ENCODE measurements around the gene TAF4.

Gene TAF4

DNA sequence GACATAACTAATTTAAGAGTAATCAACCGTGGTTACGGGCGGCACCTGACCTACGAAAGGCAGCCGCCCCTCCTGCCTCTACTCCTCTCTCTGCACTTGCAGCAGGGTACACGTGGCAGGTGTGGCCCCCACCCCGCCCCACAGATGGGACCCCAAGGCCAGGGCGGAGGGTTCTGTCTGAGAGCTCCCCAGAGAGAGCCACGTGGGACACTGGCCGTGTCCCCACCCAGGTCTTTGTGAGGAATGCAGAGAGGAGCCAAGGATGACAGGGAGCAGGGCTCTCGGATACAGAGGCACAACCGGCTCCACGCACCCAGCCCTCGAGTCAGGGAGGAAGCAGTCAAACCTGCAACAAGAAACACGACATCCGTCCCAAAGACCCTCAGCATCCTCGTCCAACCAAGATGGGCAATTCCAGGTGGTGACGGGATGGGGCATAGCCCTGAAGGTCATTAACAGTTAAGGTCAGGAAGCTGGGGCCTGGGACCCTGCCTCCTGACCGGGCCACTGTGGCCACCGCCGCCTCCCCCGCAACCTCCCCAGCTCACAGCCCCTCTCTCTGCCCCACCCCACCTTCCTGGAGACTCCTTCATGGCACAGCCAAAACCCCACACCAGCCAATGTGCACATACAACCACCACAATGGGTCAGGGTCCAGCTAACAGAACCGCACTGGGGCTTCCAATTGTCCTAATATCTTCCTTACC is 47.1 kb downstream of the TAF4 start:
- Histone ChIP-seq H3K4me1 (ENCODE audit: low read length) (no peaks in the 10 kb centered on the region), H3K4me2 (ENCODE audit: low read depth, low read length) (no peak overlapping the region), H4K20me1 (ENCODE audit: insufficient read depth, low read length) (no peaks in the 10 kb centered on the region; the same call in 1 of the 2 replicates)

DNA sequence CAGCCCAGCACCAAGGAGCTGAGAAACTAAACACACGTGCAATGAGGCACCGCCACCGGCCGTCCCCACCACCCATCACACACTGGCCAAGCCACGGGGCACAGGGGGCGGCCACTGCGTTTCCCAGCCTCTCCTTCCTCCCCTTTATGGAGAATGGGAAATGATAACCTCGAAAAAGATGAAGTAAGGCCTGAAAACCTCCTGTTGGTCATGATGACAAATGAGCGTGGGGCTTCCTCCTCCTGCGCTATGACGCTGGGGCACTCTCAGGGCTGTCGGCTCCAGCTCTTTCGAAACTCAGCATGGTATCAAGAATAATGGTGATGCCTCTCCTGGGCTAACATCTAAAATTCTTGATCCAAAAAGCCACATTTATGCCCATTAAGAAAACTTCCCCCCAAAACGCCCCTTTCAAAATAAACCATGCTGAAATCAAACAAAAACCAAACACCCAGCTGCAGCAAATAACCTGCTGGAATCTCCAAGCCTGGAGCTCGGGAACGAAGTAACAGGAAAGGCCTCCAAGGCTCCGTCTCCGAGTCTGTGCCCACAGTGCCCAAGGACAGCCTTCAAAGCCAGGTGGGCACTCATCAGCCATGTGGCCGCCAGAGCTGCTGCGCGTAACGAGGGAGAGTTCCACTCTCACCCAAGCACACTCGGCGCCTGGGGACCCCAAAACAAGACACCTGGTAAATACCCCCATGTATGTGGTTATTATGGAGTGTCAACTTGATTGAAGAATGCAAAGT is 50.0 kb downstream of the TAF4 start:
- Histone ChIP-seq H3K27me3 (replicated peaks; ENCODE audit: insufficient read depth, low read length) (no peaks in the 10 kb centered on the region), H3F3A (ENCODE audit: insufficient read depth, low read length) (no peaks in the 10 kb centered on the region), H2AFZ (ENCODE audit: low read length) (no peak overlapping the region), H3K4me2 (ENCODE audit: low read depth, low read length) (no peak overlapping the region), H3K9me2 (replicated peaks; ENCODE audit: insufficient read depth, low read length) (no peaks in the 10 kb centered on the region), H3K36me3 (replicated peaks; ENCODE audit: insufficient read depth, low read length) (no peaks in the 10 kb centered on the region), H3K27ac (ENCODE audit: low read length) (no peak overlapping the region), H4K20me1 (ENCODE audit: insufficient read depth, low read length) (no peaks in the 10 kb centered on the region; the same call in 1 of the 2 replicates), H3K4me3 (ENCODE audit: low read length) (no peak overlapping the region), H3K9me3 (replicated peaks; ENCODE audit: insufficient read depth, low read length) (no peaks in the 10 kb centered on the region), H3K79me2 (ENCODE audit: low read length) (peaks cover 59% of the 10 kb centered on the region), H3K9ac (ENCODE audit: low read length) (no peak overlapping the region), H3K4me1 (ENCODE audit: low read length) (no peaks in the 10 kb centered on the region)
- DNase-seq: no peak
- TF ChIP-seq EZH2phosphoT487 (IDR thresholded peaks at IDR 0.05; ENCODE audit: low read length): no peak
- no peak for TF ChIP-seq EZH2 (optimal IDR thresholded peaks at IDR 0.05; ENCODE audit: low read depth, low read length)
- TF ChIP-seq, protein P1, sequence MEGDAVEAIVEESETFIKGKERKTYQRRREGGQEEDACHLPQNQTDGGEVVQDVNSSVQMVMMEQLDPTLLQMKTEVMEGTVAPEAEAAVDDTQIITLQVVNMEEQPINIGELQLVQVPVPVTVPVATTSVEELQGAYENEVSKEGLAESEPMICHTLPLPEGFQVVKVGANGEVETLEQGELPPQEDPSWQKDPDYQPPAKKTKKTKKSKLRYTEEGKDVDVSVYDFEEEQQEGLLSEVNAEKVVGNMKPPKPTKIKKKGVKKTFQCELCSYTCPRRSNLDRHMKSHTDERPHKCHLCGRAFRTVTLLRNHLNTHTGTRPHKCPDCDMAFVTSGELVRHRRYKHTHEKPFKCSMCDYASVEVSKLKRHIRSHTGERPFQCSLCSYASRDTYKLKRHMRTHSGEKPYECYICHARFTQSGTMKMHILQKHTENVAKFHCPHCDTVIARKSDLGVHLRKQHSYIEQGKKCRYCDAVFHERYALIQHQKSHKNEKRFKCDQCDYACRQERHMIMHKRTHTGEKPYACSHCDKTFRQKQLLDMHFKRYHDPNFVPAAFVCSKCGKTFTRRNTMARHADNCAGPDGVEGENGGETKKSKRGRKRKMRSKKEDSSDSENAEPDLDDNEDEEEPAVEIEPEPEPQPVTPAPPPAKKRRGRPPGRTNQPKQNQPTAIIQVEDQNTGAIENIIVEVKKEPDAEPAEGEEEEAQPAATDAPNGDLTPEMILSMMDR (IDR thresholded peaks at IDR 0.05; ENCODE audit: low read length): no peak

More for the DNA sequence above, 47.1 kb downstream of the TAF4 start:
- no peak overlapping the region for H3K27ac ChIP-seq (ENCODE audit: low read length)
- H3K27me3 ChIP-seq (replicated peaks; ENCODE audit: insufficient read depth, low read length): no peaks in the 10 kb centered on the region
- no peak overlapping the region for H3K4me3 ChIP-seq (ENCODE audit: low read length)
- no peak overlapping the region for H2AFZ ChIP-seq (ENCODE audit: low read length)
- no peaks in the 10 kb centered on the region for H3K9me2 ChIP-seq (replicated peaks; ENCODE audit: insufficient read depth, low read length)
- H3F3A ChIP-seq (ENCODE audit: insufficient read depth, low read length): no peaks in the 10 kb centered on the region
- H3K36me3 ChIP-seq (replicated peaks; ENCODE audit: insufficient read depth, low read length): no peaks in the 10 kb centered on the region
- no peak for TF ChIP-seq EZH2 (optimal IDR thresholded peaks at IDR 0.05; ENCODE audit: low read depth, low read length)
- no peak for DNase-seq
- no peak overlapping the region for H3K9ac ChIP-seq (ENCODE audit: low read length)
- H3K79me2 ChIP-seq (ENCODE audit: low read length): peaks cover 81% of the 10 kb centered on the region
- H3K9me3 ChIP-seq (replicated peaks; ENCODE audit: insufficient read depth, low read length): no peaks in the 10 kb centered on the region

DNA sequence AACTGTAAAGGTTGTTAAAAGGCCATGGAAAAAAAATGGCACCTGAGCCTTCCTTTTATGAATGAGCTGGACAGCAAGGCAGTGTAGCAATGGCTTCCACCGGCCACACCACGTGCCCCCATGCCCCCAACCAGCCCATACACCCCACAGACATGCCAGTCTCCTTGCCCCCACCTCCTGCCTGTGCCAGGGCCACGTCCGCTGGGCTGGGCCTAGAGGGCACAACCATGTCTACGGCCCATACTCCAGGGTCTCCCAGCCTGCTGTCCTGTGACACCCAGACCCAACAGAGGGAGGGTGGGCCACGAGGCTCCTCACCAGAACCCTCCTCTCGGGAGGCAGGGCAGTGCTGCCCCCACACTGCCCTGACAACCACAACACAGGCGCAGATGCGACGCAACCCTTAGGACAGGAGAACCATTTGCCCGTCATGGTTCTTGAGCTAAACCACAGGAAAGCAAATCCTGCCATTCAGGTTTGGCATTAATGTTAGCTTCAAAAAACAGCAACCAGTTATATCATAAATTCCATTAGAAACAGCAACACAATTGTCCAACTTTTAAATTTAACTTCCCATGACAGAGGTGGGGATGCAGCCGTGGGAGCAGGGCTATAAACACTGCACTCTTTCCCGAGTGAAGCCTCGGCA is 50.7 kb downstream of the TAF4 start:
- Histone ChIP-seq H3K4me1 (ENCODE audit: low read length) (no peaks in the 10 kb centered on the region), H3K27me3 (replicated peaks; ENCODE audit: insufficient read depth, low read length) (no peaks in the 10 kb centered on the region), H3K9me2 (replicated peaks; ENCODE audit: insufficient read depth, low read length) (no peaks in the 10 kb centered on the region), H2AFZ (ENCODE audit: low read length) (no peak overlapping the region), H3K36me3 (replicated peaks; ENCODE audit: insufficient read depth, low read length) (no peaks in the 10 kb centered on the region), H3K4me2 (ENCODE audit: low read depth, low read length) (no peak overlapping the region), H4K20me1 (ENCODE audit: insufficient read depth, low read length) (no peaks in the 10 kb centered on the region), H3F3A (ENCODE audit: insufficient read depth, low read length) (no peaks in the 10 kb centered on the region), H3K4me3 (ENCODE audit: low read length) (no peak overlapping the region), H3K9ac (ENCODE audit: low read length) (no peak overlapping the region), H3K27ac (ENCODE audit: low read length) (no peak overlapping the region), H3K79me2 (ENCODE audit: low read length) (peaks cover 59% of the 10 kb centered on the region), H3K9me3 (replicated peaks; ENCODE audit: insufficient read depth, low read length) (no peaks in the 10 kb centered on the region)
- TF ChIP-seq EZH2 (optimal IDR thresholded peaks at IDR 0.05; ENCODE audit: low read depth, low read length): no peak
- TF ChIP-seq, protein P1 (IDR thresholded peaks at IDR 0.05; ENCODE audit: low read length): no peak
- no peak for TF ChIP-seq EZH2phosphoT487 (IDR thresholded peaks at IDR 0.05; ENCODE audit: low read length)
- DNase-seq: no peak
